ENCODE measurements around the gene DNAAF5.

Gene DNAAF5

GRCh38 chr7:815284-816216 lies 89.1 kb downstream of the DNAAF5 start:
- peak in 1 of 2 donors; percentile 5 for DNase-seq (ENCODE audit: low read depth in 2 of 2)

DNA sequence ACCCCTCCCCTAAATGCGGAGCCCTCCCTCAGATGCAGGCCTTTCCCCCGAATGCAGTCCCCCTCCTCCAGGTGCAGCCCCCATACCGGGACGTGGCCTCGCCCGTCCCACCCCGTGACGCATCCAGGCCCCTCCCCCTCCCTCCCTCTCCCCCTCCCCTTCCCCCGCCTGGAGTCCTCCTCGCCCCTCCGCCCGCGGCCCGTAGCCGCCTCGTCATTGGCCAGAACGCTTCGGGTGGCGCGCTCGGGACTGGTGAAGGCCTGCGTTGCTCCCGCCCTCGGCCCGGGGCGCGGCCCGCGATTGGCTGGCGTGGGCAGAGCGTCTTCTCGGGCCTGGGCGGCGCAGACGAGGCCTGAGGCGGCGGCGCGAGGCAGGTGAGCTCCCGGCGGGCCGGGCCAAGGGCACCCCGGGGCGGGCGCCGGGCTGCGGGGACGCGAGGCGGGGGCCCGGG lies 89.8 kb downstream of the DNAAF5 start:
- DNase-seq (ENCODE audit: low read depth in 2 of 2), result peak; percentile 96 to 97

DNA sequence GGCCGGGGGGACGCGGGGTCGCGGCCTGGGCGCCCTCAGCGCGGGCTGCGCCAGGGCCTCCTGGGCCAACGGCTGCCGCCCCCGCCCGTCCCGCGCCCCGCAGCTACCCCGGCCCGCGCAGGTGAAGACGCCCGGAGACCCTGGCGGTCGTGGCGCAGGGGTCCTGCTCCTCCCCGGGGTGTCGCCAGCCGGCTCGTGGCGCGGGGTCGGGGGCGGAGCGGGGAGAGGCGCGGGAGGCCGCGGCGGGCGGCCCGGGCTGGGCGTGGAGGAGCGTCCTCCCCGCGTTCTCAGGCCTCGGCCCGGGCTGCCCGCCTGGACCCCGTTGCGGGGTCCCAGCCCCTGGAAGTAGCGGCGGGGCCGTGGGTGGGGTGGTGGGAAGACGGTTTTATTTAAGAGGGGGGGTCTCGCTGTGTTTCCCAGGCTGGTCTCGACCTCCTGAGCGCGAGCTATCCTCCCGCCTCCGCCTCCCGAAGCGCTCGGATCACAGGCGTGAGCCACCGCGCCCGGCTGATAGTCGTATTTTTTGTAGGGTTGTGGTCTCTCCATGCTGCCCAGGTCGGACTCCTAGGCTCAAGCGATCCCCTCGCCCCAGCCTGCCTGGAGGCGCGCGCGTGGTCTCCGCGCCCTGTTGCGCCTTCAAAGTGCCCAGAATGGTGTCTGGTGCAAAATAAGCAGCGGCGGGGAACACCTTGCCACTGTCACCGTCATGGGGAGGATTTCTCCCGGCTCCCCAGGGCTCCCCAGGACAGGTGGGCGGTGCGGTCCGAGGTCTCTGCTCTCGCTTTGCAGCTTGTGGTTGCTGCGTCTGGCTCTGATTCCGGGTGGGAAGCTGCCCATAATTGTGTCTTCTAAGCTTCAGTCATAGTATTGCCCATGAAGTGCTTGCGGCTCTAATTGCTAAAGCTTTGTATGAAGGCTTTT lies 90.5 kb downstream of the DNAAF5 start:
- peak; percentile 55 to 59 for DNase-seq (ENCODE audit: low read depth in 2 of 2)

DNA sequence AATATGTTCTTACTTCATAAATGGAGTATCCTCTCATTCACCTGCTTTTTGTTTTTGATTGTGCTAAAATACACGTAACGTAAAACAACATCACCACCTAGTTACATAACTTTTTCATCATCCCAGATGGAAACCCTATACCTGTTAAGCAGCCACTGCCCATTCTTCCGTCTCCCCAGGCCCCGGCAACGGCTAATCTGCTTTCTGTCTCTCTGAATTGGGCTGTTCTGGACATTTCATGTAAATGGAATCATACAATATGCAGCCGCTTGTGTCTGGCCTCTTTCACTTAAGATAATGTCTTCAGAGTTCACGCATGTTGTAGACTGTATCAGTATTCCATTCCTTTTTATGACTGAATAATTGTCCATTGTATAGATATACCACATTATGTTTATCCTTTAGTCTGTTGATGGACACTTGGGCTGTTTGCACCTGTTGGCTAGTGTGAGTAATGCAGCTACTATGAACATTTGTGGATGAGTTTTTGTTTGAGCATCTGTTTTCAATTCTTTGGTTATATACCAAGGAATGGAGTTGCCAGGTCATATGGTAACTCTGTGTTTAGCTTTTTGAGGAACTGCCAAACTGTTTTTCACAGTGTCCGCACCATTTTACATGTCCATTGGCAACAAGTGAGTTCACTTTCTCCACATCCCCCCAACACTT lies 91.7 kb downstream of the DNAAF5 start:
- no peak for DNase-seq (ENCODE audit: low read depth in 2 of 2)

- no peak for DNase-seq (ENCODE audit: low read depth in 2 of 2)
These were observed 93.8 kb downstream of the DNAAF5 start for GRCh38 chr7:820341-820740.

- DNase-seq (ENCODE audit: low read depth in 2 of 2), result no peak
These were observed 95.2 kb downstream of the DNAAF5 start for GRCh38 chr7:821688-822087.

- no peak for DNase-seq (ENCODE audit: low read depth in 2 of 2)
These were observed 96.3 kb downstream of the DNAAF5 start for GRCh38 chr7:822692-823276.

DNA sequence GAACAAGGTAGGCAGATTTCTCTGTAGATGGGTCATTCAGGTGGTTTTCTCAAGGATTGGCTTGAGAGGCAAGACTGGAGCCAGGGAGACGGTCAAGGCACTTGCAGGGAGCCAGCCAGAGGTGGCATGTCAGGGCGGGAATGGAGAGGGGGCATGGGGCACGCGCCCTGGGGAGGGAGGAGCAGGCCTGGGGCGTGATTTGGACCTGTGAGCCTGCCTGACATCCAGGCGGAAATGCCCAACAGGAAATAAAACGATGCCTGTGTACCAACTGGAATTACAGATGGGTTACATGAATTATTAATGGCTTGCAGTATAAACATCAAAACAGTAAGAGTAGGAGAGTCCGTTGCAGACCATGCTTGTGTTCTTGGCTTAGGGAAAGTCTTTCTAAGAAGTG lies 97.2 kb downstream of the DNAAF5 start:
- DNase-seq (ENCODE audit: low read depth in 2 of 2), result no peak

DNA sequence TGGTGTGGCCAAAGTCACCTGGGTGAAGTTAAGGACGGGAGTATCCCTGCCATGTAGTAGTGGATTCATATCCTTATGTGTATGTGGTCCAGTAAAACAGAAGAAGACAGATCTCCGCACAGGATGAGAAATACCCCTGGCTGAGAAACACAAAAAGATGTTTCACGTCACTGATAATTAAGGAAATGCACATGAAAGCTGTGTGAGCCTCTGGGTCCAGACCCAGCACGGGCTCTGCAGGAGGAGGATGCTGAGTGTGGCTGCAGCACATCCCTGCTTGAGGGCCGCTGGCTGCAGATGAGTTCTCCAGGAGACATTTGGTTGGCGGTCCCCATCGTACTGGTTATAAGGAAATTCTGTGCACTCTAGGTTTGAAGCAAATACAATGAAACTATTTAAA lies 97.6 kb downstream of the DNAAF5 start:
- DNase-seq (ENCODE audit: low read depth in 2 of 2), result no peak

- DNase-seq (ENCODE audit: low read depth in 2 of 2), result no peak
These were observed 98.2 kb downstream of the DNAAF5 start for GRCh38 chr7:824664-825063.

DNA sequence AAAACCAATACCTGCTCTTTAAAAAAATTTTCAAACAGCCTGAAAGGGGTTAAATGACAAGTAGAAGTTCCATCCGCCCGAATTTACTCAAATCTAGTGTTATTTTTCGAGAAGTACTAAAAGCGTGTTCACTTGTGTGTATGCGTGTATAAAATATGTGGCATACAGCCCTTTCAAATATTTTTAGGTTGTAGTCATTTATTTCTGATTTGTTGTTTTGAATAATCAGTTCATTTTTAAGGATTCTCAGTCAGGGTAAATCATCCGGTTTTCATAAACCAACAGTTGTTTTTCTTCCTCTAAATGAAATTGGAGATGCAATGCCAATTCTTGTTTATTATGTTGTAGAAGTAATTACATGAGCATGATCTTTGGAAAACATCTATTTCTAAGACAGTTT lies 98.9 kb downstream of the DNAAF5 start:
- DNase-seq (ENCODE audit: low read depth in 2 of 2), result no peak

- no peak for DNase-seq (ENCODE audit: low read depth in 2 of 2)
These were observed 99.9 kb downstream of the DNAAF5 start for GRCh38 chr7:826230-826917.

DNA sequence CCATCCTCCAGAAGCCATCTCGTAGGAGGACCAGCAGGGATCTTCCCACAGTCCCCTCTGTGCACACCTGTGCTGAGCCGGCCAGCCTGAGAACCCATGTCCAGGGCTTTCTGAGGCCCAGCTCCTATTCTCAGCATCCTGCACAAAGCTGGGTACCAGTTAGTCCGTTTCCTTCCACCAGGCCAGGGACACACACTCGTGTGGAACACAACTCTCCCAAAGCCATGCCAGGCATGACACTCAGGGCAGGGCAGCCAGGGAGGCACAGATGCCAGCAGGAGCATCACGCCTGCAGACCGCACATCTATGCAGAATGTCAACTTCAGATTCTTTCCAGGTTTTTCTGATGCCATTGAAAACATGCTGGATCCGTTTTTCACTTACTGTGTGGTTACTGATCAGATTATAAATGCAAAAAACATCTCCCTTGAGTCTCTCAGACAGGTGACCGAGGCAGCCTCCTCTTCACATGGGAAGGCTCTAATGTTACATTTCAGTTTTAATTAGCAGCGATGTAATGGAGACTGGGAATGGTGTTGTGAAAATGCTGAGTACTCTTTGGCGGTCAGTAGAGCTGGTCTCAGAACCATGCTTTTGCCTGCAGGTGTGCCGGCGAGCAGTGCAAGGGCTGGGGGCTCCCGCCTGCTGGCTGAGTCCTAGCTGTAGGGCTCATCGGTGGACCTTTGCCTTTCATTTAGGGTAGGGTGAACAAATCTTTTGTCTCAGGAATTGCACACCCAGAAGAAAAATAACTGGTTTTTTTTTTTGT lies 102.5 kb downstream of the DNAAF5 start:
- no peak for DNase-seq (ENCODE audit: low read depth in 2 of 2)

DNA sequence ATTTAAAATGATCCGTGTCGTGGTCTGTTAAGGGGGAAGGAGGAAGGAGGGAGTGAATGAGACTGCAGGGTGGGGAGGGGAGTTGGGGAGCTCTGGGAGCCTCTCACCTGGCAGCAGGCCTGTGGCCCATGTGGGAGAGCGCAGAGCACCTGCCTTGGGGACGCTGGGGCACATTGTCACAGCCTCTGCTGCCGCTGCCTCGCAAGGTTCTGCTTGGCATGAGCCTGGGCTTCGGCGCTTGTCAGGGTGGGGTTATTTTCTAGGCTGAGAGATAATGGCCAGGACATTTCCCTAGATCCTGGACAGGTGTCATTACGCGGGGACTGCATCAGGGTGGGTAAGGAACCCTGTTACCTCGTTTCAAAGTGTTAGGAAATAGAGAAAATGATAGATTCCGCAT lies 103.6 kb downstream of the DNAAF5 start:
- DNase-seq (ENCODE audit: low read depth in 2 of 2), result no peak

- DNase-seq (ENCODE audit: low read depth in 2 of 2), result no peak
These were observed 105.2 kb downstream of the DNAAF5 start for GRCh38 chr7:831596-832166.

GRCh38 chr7:832167-832967 lies 105.9 kb downstream of the DNAAF5 start, which contains the start of gene SUN1:
Gene SUN1, plus strand, starts transcription at chr7:832476. Its CDS starts 49 bp downstream, at chr7:832525.
- peak; percentile 53 to 57 for DNase-seq (ENCODE audit: low read depth in 2 of 2)

- DNase-seq (ENCODE audit: low read depth in 2 of 2), result no peak
These were observed 106.5 kb downstream of the DNAAF5 start for GRCh38 chr7:832968-833424.

- DNase-seq (ENCODE audit: low read depth in 2 of 2), result no peak
These were observed 107.2 kb downstream of the DNAAF5 start for GRCh38 chr7:833601-834258.
